Vagina (tissue), 2 donors: ENCODE measurements around the gene ZNF606. TPM values are rescaled to one million over a fixed set of nuclear protein-coding genes. Genes with fewer than 3 reads are reported as not detected.
A peak's percentile ranks its signal among the peaks of the same experiment; 100 is the strongest.

Experiments
- DNase-seq, 2 donors: peaks; one replicate each; pipeline ENCODE4 v3.0.0-alpha.2; 2017; ENCODE audit errors: extremely low spot score in 2 of 2
- H3K27ac ChIP-seq: fragments of 200-600 bp; sonication (generic); one replicate; pipeline ENCODE4 v1.5.1; 2019
- H3K27me3 ChIP-seq: fragments of 200-600 bp; sonication (generic); one replicate; pipeline ENCODE4 v1.5.1; 2019
- H3K36me3 ChIP-seq, 2 donors: fragments of 200-600 bp; sonication (generic); one replicate each; pipeline ENCODE4 v1.5.1; 2017 to 2019
- H3K4me1 ChIP-seq: fragments of 200-600 bp; sonication (generic); one replicate; pipeline ENCODE4 v1.5.1; 2019
- H3K4me3 ChIP-seq, 2 donors: fragments of 200-600 bp; sonication (generic); 1 replicate in 1 of 2; 2 replicates in 1 of 2; pipeline ENCODE4 v1.5.1; 2016 to 2019
- H3K9me3 ChIP-seq: fragments of 200-600 bp; sonication (generic); one replicate; pipeline ENCODE4 v1.5.1; 2019
- POLR2A ChIP-seq, 2 donors: fragments of 450-650 bp; IDR thresholded peaks; one replicate each; pipeline ENCODE4 v1.6.1; 2017; ENCODE audit warnings: antibody characterized with exemption in 2 of 2, mild to moderate bottlenecking in 2 of 2, moderate library complexity in 2 of 2
- POLR2AphosphoS5 ChIP-seq, 2 donors: sonication (generic); formaldehyde crosslinking; IDR thresholded peaks; one replicate each; pipeline ENCODE4 v1.9.0; 2017; ENCODE audit warnings: antibody characterized with exemption in 2 of 2, mild to moderate bottlenecking in 2 of 2, low read depth in 1 of 2; ENCODE audit not compliant: insufficient read depth in 1 of 2
- intact Hi-C: fragments of 100-400 bp; cut with DNase I; formaldehyde crosslinking; loops from one replicate; pipeline ENCODE4 v1.15.1; 2023
- total RNA-seq: library from RNA; depleted of rRNA; stranded (reverse); fragments of >200 nt; gene quantifications from one replicate; pipeline ENCODE4 v1.2.3, GENCODE V29; 2016
- TF ChIP-seq, protein P1 (sequence below), 3 experiments: fragments of 450-650 bp in 2 of 3; fragments of 200-600 bp in 1 of 3; sonication (generic) in 1 of 3; IDR thresholded peaks; one replicate each; pipeline ENCODE4 v1.5.1; 2017 to 2019; ENCODE audit warnings: antibody characterized with exemption in 3 of 3, mild to moderate bottlenecking in 2 of 3, moderate library complexity in 2 of 3

The ZNF606 gene
- total RNA-seq, 1 donor from 2014 or later, result 10.1 TPM

- no peak for DNase-seq
- Histone ChIP-seq H3K27ac (no peak within 1 kb of the TSS), H3K4me3 (peak within 1 kb of the TSS; percentile 46 to 51), H3K27me3 (no peaks in the 10 kb centered on the region), H3K4me1 (no peaks in the 10 kb centered on the region), H3K9me3 (no peaks in the 10 kb centered on the region), H3K36me3 (no peaks in the 10 kb centered on the region)
- intact Hi-C loops, result no loop called here
- TF ChIP-seq, protein P1, sequence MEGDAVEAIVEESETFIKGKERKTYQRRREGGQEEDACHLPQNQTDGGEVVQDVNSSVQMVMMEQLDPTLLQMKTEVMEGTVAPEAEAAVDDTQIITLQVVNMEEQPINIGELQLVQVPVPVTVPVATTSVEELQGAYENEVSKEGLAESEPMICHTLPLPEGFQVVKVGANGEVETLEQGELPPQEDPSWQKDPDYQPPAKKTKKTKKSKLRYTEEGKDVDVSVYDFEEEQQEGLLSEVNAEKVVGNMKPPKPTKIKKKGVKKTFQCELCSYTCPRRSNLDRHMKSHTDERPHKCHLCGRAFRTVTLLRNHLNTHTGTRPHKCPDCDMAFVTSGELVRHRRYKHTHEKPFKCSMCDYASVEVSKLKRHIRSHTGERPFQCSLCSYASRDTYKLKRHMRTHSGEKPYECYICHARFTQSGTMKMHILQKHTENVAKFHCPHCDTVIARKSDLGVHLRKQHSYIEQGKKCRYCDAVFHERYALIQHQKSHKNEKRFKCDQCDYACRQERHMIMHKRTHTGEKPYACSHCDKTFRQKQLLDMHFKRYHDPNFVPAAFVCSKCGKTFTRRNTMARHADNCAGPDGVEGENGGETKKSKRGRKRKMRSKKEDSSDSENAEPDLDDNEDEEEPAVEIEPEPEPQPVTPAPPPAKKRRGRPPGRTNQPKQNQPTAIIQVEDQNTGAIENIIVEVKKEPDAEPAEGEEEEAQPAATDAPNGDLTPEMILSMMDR (IDR thresholded peaks at IDR 0.05), result no peak
- TF ChIP-seq POLR2AphosphoS5 (IDR thresholded peaks at IDR 0.05; ENCODE audit: insufficient read depth in 1 of 2, low read depth in 1 of 2) (no peak), POLR2A (IDR thresholded peaks at IDR 0.05) (no peak)
These were observed 31.3 kb upstream of the ZNF606 start, which contains the start of gene ZSCAN1 for GRCh38 chr19:58033741-58034476. TSS of gene ZSCAN1 (plus strand) at chr19:58034025. CDS start at chr19:58037837, 3,812 bp downstream.

- no peak for DNase-seq
- Histone ChIP-seq H3K4me3 (no peak overlapping the region), H3K9me3 (no peaks in the 10 kb centered on the region), H3K36me3 (no peaks in the 10 kb centered on the region), H3K4me1 (no peaks in the 10 kb centered on the region), H3K27ac (no peak overlapping the region), H3K27me3 (no peaks in the 10 kb centered on the region)
- intact Hi-C loops, result loop anchor here (5.0 kb wide), 1 partner anchor 133 kb away; no protein-coding TSS in a partner anchor
- TF ChIP-seq, protein P1 (IDR thresholded peaks at IDR 0.05), result no peak
- no peak for TF ChIP-seq POLR2A (IDR thresholded peaks at IDR 0.05)
- TF ChIP-seq POLR2AphosphoS5 (IDR thresholded peaks at IDR 0.05; ENCODE audit: insufficient read depth in 1 of 2, low read depth in 1 of 2), result no peak
These were observed 22.0 kb upstream of the ZNF606 start for GRCh38 chr19:58024661-58025060.

DNA sequence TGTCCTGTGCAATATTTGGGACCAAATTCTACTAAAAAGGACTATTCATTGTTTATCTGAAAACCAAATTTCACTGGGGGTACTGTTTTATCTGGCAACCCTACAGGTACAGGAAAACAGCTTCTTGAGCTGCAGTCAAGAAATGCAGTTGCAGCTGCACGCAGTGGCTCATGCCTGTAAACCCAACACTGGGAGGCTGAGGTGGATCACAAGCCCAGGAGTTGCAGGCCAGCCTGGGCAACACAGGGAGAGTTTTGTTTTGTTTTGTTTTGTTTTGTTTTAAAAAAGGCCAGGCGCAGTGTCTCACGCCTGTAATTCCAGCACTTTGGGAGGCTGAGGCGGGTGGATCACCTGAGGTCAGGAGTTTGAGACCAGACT lies 19.7 kb upstream of the ZNF606 start:
- intact Hi-C loops, result loop anchor here (5.0 kb wide), 1 partner anchor 135 kb away; no protein-coding TSS in a partner anchor

DNA sequence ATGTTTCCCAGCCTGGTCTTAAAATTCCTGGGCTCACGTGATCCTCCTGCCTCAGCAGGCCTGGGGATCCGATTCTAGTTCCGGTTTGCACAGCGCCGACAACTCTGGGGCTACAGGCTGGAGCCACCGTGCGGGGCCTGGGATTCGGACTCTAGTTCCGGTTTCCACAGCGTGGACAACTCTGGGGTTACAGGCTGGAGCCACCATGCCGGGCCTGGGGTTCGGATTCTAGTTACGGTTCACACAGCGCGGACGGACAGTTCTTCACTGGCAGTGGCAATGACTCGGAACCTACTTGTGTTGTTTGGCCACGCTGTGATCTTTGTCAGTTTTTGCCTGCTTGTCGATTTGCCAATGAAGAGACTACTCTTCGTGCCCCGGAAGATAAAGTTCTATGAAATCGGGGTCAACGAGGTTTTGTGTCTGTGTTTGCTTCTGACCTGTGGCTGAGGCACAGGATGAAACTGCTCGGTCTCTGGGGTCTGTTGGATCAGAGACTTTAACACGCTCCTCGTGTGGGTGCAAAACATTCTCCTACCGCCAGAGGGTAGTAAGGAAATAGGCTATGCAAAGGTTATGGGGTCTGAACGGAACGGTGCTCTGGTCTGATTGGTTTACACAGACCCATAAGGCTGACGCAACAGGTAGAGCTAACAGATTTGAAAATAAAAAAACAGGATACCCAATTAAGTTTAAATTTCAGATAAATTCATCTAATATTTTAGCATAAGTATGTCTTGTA lies 19.1 kb upstream of the ZNF606 start:
- Histone ChIP-seq H3K4me1 (no peaks in the 10 kb centered on the region), H3K9me3 (no peaks in the 10 kb centered on the region), H3K4me3 (no peak overlapping the region), H3K36me3 (no peaks in the 10 kb centered on the region), H3K27me3 (no peaks in the 10 kb centered on the region), H3K27ac (no peak overlapping the region)
- intact Hi-C loops, result loop anchor here (5.0 kb wide), 1 partner anchor 136 kb away; no protein-coding TSS in a partner anchor
- no peak for DNase-seq
- no peak for TF ChIP-seq POLR2A (IDR thresholded peaks at IDR 0.05)
- TF ChIP-seq, protein P1 (IDR thresholded peaks at IDR 0.05), result peak; percentile 30 to 71 (median 58)
- peak in 1 of 2 donors; percentile 23 for TF ChIP-seq POLR2AphosphoS5 (IDR thresholded peaks at IDR 0.05; ENCODE audit: insufficient read depth in 1 of 2, low read depth in 1 of 2)

More for the DNA sequence above, 19.7 kb upstream of the ZNF606 start:
- TF ChIP-seq, protein P1 (IDR thresholded peaks at IDR 0.05), result no peak
- no peak for TF ChIP-seq POLR2A (IDR thresholded peaks at IDR 0.05)
- TF ChIP-seq POLR2AphosphoS5 (IDR thresholded peaks at IDR 0.05; ENCODE audit: insufficient read depth in 1 of 2, low read depth in 1 of 2), result no peak
- no peak for DNase-seq
- Histone ChIP-seq H3K4me1 (no peaks in the 10 kb centered on the region), H3K27me3 (no peaks in the 10 kb centered on the region), H3K9me3 (no peaks in the 10 kb centered on the region), H3K36me3 (no peaks in the 10 kb centered on the region), H3K27ac (no peak overlapping the region), H3K4me3 (no peak overlapping the region)
